K562 (cell line): ENCODE data around the gene UBA7. TPM values are rescaled to one million over a fixed set of nuclear protein-coding genes. Genes with fewer than 3 reads are reported as not detected.

Source experiments
- ATAC-seq: fragments of 200-7000 bp; cut with Tn5 transposase; 3 replicates; pipeline ENCODE4 v1.9.1; 2020; ENCODE audit warnings: moderate library complexity
- BruUV-seq: library from RNA; stranded (reverse); fragments of 400-500 nt; replicated peaks from 2 replicates; lab custom pipeline; 2021; lab: Mats Ljungman, UMichigan
- CTCF ChIA-PET: fragments of 300-600 bp; formaldehyde crosslinking; extraction: SDS; loops from one replicate; lab custom pipeline; 2021; ENCODE audit warnings: low intra/inter-chr PET ratio; lab: Yijun Ruan, JAX
- POLR2A ChIA-PET: fragments of 300-600, 350-650 bp; sonication (Branson Sonifier 250); formaldehyde crosslinking; extraction: SDS; loops from one replicate; lab custom pipeline; 2021; ENCODE audit warnings: antibody characterized with exemption, inconsistent platforms; lab: Yijun Ruan, JAX
- DNase-seq, 4 experiments: peaks; one replicate each; pipeline versions ENCODE4 v3.0.0 to v3.0.0-alpha.2; 2011 to 2018; ENCODE audit warnings: low spot score in 3 of 4, mixed read lengths in 3 of 4; ENCODE audit errors: extremely low read depth in 1 of 4
- FAIRE-seq: peaks from 2 replicates; lab custom pipeline; 2011; peaks lifted over from hg19 to GRCh38; lab: Jason Lieb, UNC
- H2AFZ ChIP-seq: 2 replicates; pipeline ENCODE4 v1.6.0; 2011; ENCODE audit warnings: low read depth, low read length, control low read depth, inconsistent platforms
- H3K27ac ChIP-seq: fragments of 200-600 bp; 3 replicates; pipeline ENCODE4 v1.8.0; 2011; ENCODE audit warnings: low read depth, mild to moderate bottlenecking, control low read depth, inconsistent platforms, low read length, moderate library complexity, mixed read lengths; ENCODE audit errors: extremely low read depth
- H3K27me3 ChIP-seq, 2 experiments: fragments of 300-600 bp in 1 of 2; 2 replicates in 1 of 2; 3 replicates in 1 of 2; pipeline versions ENCODE4 v1.6.0 to v1.8.0; 2011; ENCODE audit warnings: inconsistent platforms in 2 of 2, low read length in 2 of 2, mild to moderate bottlenecking in 1 of 2, mixed read lengths in 1 of 2, moderate library complexity in 1 of 2; ENCODE audit not compliant: control insufficient read depth in 2 of 2, insufficient read depth in 2 of 2
- H3K36me3 ChIP-seq: fragments of 300-600 bp; 3 replicates; pipeline ENCODE4 v1.8.0; 2011; ENCODE audit warnings: mild to moderate bottlenecking, low read length, inconsistent platforms; ENCODE audit not compliant: control insufficient read depth, insufficient read depth
- H3K4me1 ChIP-seq, 2 experiments: fragments of 200-600 bp in 1 of 2; replicated peaks in 1 of 2; 2 replicates in 1 of 2; 3 replicates in 1 of 2; pipeline versions ENCODE4 v1.5.1 to v1.8.0; 2011; ENCODE audit warnings: inconsistent platforms in 2 of 2, low read length in 2 of 2, mild to moderate bottlenecking in 1 of 2, mixed read lengths in 1 of 2, moderate library complexity in 1 of 2; ENCODE audit not compliant: control insufficient read depth in 2 of 2, insufficient read depth in 2 of 2
- H3K4me2 ChIP-seq: 2 replicates; pipeline ENCODE4 v1.6.1; 2011; ENCODE audit warnings: low read length, control low read depth, inconsistent platforms, mixed read lengths; ENCODE audit not compliant: insufficient read depth
- H3K4me3 ChIP-seq: fragments of 200-600 bp; sonication (generic), shearing (Covaris generic); 2 replicates; pipeline ENCODE4 v1.5.1; 2016; ENCODE audit warnings: control low read depth, inconsistent platforms
- H3K79me2 ChIP-seq: fragments of 200-600 bp; 3 replicates; pipeline ENCODE4 v1.8.0; 2011; ENCODE audit warnings: low read length, inconsistent platforms; ENCODE audit not compliant: control insufficient read depth, insufficient read depth
- H3K9ac ChIP-seq, 2 experiments: 2 replicates each; pipeline versions ENCODE4 v1.6.0 to v1.6.1; 2011; ENCODE audit warnings: low read depth in 2 of 2, low read length in 2 of 2, control low read depth in 1 of 2, inconsistent platforms in 1 of 2, mild to moderate bottlenecking in 1 of 2, mixed read lengths in 1 of 2; ENCODE audit not compliant: insufficient read depth in 1 of 2
- H3K9me1 ChIP-seq: one replicate; pipeline ENCODE4 v1.6.0; 2011; ENCODE audit warnings: inconsistent platforms, mild to moderate bottlenecking, low read length, moderate library complexity; ENCODE audit not compliant: control insufficient read depth, insufficient read depth
- H3K9me3 ChIP-seq: replicated peaks from 2 replicates; pipeline ENCODE4 v1.5.1; 2011; ENCODE audit warnings: low read depth, low read length, inconsistent platforms; ENCODE audit not compliant: control insufficient read depth, insufficient read depth
- H4K20me1 ChIP-seq: replicated peaks from 2 replicates; pipeline ENCODE4 v1.6.1; 2011; ENCODE audit warnings: low read length, inconsistent platforms, mixed read lengths; ENCODE audit not compliant: control insufficient read depth, insufficient read depth
- ATF3 ChIP-seq, 2 experiments: fragments of 450-650 bp in 1 of 2; sonication (generic) in 1 of 2; formaldehyde crosslinking in 1 of 2; IDR thresholded peaks in 1 of 2; conservative IDR thresholded peaks in 1 of 2; 2 replicates each; pipeline versions ENCODE4 v1.6.1 to v1.8.1; 2016 to 2023; ENCODE audit warnings: mild to moderate bottlenecking in 2 of 2, moderate library complexity in 2 of 2, inconsistent platforms in 1 of 2, missing genetic modification reagents in 1 of 2
- CBFA2T3 ChIP-seq: fragments of 450-650 bp; IDR thresholded peaks from 2 replicates; pipeline ENCODE4 v1.6.1; 2017
- CBX3 ChIP-seq, 2 experiments: IDR thresholded peaks; 1 replicate in 1 of 2; 2 replicates in 1 of 2; pipeline ENCODE4 v1.6.1; 2012; ENCODE audit warnings: inconsistent platforms in 2 of 2, low read length in 2 of 2, borderline replicate concordance in 1 of 2, control low read depth in 1 of 2
- CHCHD3 ChIP-seq: fragments of 250-450 bp; sonication (Bioruptor Pico); IDR thresholded peaks from 2 replicates; pipeline ENCODE4 v2.1.2; 2022; ENCODE audit warnings: mild to moderate bottlenecking
- FOSL1 ChIP-seq: fragments of 200-800 bp; sonication (Bioruptor generic); conservative IDR thresholded peaks from 2 replicates; pipeline ENCODE4 v1.6.1; 2016; ENCODE audit warnings: missing genetic modification characterization, missing compliant biosample characterization
- HSF4 ChIP-seq: fragments of 250-450 bp; sonication (Bioruptor Pico); IDR thresholded peaks from 2 replicates; pipeline ENCODE4 v2.1.2; 2022; ENCODE audit warnings: mild to moderate bottlenecking, moderate library complexity, borderline replicate concordance
- JUND ChIP-seq, 2 experiments: IDR thresholded peaks; 2 replicates in 1 of 2; 3 replicates in 1 of 2; pipeline ENCODE4 v1.6.1; 2011; ENCODE audit warnings: borderline replicate concordance in 2 of 2, low read depth in 2 of 2, low read length in 2 of 2, improper control_type of control experiment in 1 of 2, missing biosample characterization in 1 of 2, missing genetic modification characterization in 1 of 2, missing genetic modification reagents in 1 of 2
- KDM1A ChIP-seq, 2 experiments: fragments of 450-650 bp; IDR thresholded peaks; 2 replicates each; pipeline ENCODE4 v1.6.1; 2016; ENCODE audit warnings: mild to moderate bottlenecking in 2 of 2
- MEIS2 ChIP-seq: fragments of 450-650 bp; IDR thresholded peaks from 2 replicates; pipeline ENCODE4 v1.6.1; 2014; ENCODE audit warnings: mild to moderate bottlenecking; ENCODE audit not compliant: partially characterized antibody
- PBX2 ChIP-seq, 2 experiments: IDR thresholded peaks in 1 of 2; conservative IDR thresholded peaks in 1 of 2; 2 replicates each; pipeline ENCODE4 v1.6.1; 2016; ENCODE audit warnings: low read depth in 2 of 2, mild to moderate bottlenecking in 1 of 2, missing compliant biosample characterization in 1 of 2, missing genetic modification characterization in 1 of 2, moderate library complexity in 1 of 2
- PKNOX1 ChIP-seq: fragments of 450-650 bp; IDR thresholded peaks from 2 replicates; pipeline ENCODE4 v1.6.1; 2016
- RBM22 ChIP-seq: fragments of 200-400 bp; formaldehyde crosslinking; IDR thresholded peaks from 2 replicates; pipeline ENCODE4 v1.6.1; 2018; ENCODE audit warnings: low read length, low read depth; ENCODE audit not compliant: poor library complexity, severe bottlenecking
- ZNF263 ChIP-seq: sonication (generic); formaldehyde crosslinking; IDR thresholded peaks from 2 replicates; pipeline ENCODE4 v1.8.0; 2022; ENCODE audit warnings: mild to moderate bottlenecking, missing genetic modification reagents, borderline replicate concordance
- WGBS: fragments of 100-300 bp; shearing (Covaris generic); methylation state at CpG from one replicate; pipeline ENCODE4 v1.1.6; 2016; ENCODE audit warnings: low coverage, mixed read lengths; ENCODE audit not compliant: insufficient coverage; ENCODE audit errors: missing lambda C conversion rate; 5-methylcytosine and 5-hydroxymethylcytosine counted together
- in situ Hi-C: fragments of 300-500 bp; cut with MboI; formaldehyde crosslinking; loops from 4 replicates; pipeline ENCODE4 v1.15.0; 2018; ENCODE audit warnings: inconsistent platforms, mixed read lengths
- intact Hi-C: fragments of 100-400 bp; cut with micrococcal nuclease; formaldehyde crosslinking; loops from 2 replicates; pipeline ENCODE4 v1.14.2; 2022
- polyA plus RNA-seq, 8 experiments: library from polyadenylated mRNA; depleted of rRNA in 4 of 8; stranded (reverse) in 5 of 8; unstranded in 3 of 8; fragments of >200 nt; fragmentation: Nextera tagmentation in 2 of 8; fragmentation: Illumina TruSeq in 1 of 8; extraction: Ambion mirVana in 2 of 8; extraction: Trizol in 1 of 8; gene quantifications; 2 replicates each; pipeline versions ENCODE4 v1.2.1 to v1.2.3, GENCODE V29; 2011 to 2014; ENCODE audit warnings: inconsistent platforms in 1 of 8, missing spikeins in 1 of 8
- total RNA-seq, 7 experiments: library from RNA; depleted of rRNA in 6 of 7; stranded (reverse); fragments of >200 nt in 6 of 7; fragmentation: Illumina TruSeq in 2 of 7; extraction: Trizol in 2 of 7; gene quantifications; 2 replicates each; pipeline versions ENCODE4 v1.2.1 to v1.2.3, GENCODE V29; 2011 to 2021; ENCODE audit warnings: low replicate concordance in 1 of 7

Gene UBA7
- total and polyA plus RNA-seq, 9 of the 15 experiments (the other 6 are each of a cell fraction or from before 2014, with no cell fraction given): 0.17 to 3.3 (median 2.0) TPM

- intact Hi-C loops: no loop called here
- no TSS peak for BruUV-seq
- 24% methylated on average over 9 of the region's 9 CpGs for WGBS
- DNase-seq: peak; percentile 29 to 64 (median 46)
- H3K9me3 ChIP-seq: no peaks in the 10 kb centered on the region
- peaks cover 12% of the 10 kb centered on the region for H3K79me2 ChIP-seq
- H2AFZ ChIP-seq: no peak overlapping the region
- H4K20me1 ChIP-seq: no peaks in the 10 kb centered on the region
- FAIRE-seq: peak; percentile 29
- CTCF ChIA-PET: no interaction called here
- H3K9me1 ChIP-seq: no peaks in the 10 kb centered on the region
- in situ Hi-C loops: no loop called here
- H3K27me3 ChIP-seq: no peaks in the 10 kb centered on the region
- H3K9ac ChIP-seq: no peak overlapping the region; a peak in 1 of 4 replicates
- no peak for ATAC-seq
- H3K4me2 ChIP-seq: no peak overlapping the region
- no peak overlapping the region for H3K4me3 ChIP-seq
- H3K4me1 ChIP-seq: peaks cover 15 to 20% of the 10 kb centered on the region in 2 experiments; a peak in 4 of 5 replicates
- no peak overlapping the region for H3K27ac ChIP-seq
- POLR2A ChIA-PET: interaction anchor here (1.1 kb wide), 1 partner anchor 13 kb away, joined by 3 read pairs; no protein-coding TSS in a partner anchor
- H3K36me3 ChIP-seq: no peaks in the 10 kb centered on the region
- peak; percentile 75 for TF ChIP-seq ATF3 (IDR thresholded peaks at IDR 0.05)
- no peak for TF ChIP-seq ATF3 (CRISPR knock-in tag; conservative IDR thresholded peaks at IDR 0.05)
- TF ChIP-seq CBFA2T3: 0 out of 2 replicates have a peak, but pooled peaks have one; percentile 8
- no peak for TF ChIP-seq HSF4 (CRISPR knock-in tag)
- peak; percentile 95 for TF ChIP-seq PKNOX1
- no peak for TF ChIP-seq CBX3 (IDR thresholded peaks at IDR 0.05; ENCODE audit: borderline replicate concordance in 1 of 2, low read length in 2 of 2)
- no peak for TF ChIP-seq CHCHD3 (CRISPR knock-in tag)
- peak; percentile 50; the same call in 1 of the 2 replicates for TF ChIP-seq ZNF263 (CRISPR knock-in tag)
- peak; percentile 33; the same call in 1 of the 2 replicates for TF ChIP-seq PBX2 (CRISPR knock-in tag; IDR thresholded peaks at IDR 0.05; ENCODE audit: low read depth)
- peak; percentile 88 for TF ChIP-seq PBX2 (tag; conservative IDR thresholded peaks at IDR 0.05; ENCODE audit: low read depth)
- peak; percentile 34; the same call in 1 of the 2 replicates for TF ChIP-seq FOSL1 (tag)
- TF ChIP-seq MEIS2: peak; percentile 95
- peak; percentile 86 for TF ChIP-seq JUND (IDR thresholded peaks at IDR 0.05; ENCODE audit: borderline replicate concordance, low read depth, low read length)
- peak; percentile 65; the same call in 1 of the 3 replicates for TF ChIP-seq JUND (tag; IDR thresholded peaks at IDR 0.05; ENCODE audit: borderline replicate concordance, low read depth, low read length)
- no peak for TF ChIP-seq RBM22
- peak; percentile 29 to 52; a peak in 2 of 4 replicates for TF ChIP-seq KDM1A (IDR thresholded peaks at IDR 0.05)
Measured at GRCh38 chr3:49790626-49791411, 22.9 kb downstream of the UBA7 start.
